ENCODE measurements around the gene CARMIL3. TPM values are rescaled to one million over a fixed set of nuclear protein-coding genes. Genes with fewer than 3 reads are reported as not detected.
A peak's percentile ranks its signal among the peaks of the same experiment; 100 is the strongest.
"Not testable (repeated sequence)": the region's sequence is repeated elsewhere in the genome, so short reads cannot be mapped to it uniquely, and the experiment has no call there.

The CARMIL3 gene
- total RNA-seq, 1 donor from 2014 or later = 0.60 TPM

GRCh38 chr14:24100197-24100981 lies 48.6 kb downstream of the CARMIL3 start:
- Mint-ChIP-seq H3K9me3 (ENCODE audit: low read depth) (no peaks in the 10 kb centered on the region), H3K27ac (ENCODE audit: unreplicated experiment) (no peak overlapping the region), H3K4me1 (ENCODE audit: low read depth) (peaks cover 16% of the 10 kb centered on the region), H3K36me3 (ENCODE audit: low read depth) (peaks cover 34% of the 10 kb centered on the region), H3K4me3 (ENCODE audit: unreplicated experiment) (no peak overlapping the region), H3K27me3 (ENCODE audit: low read depth) (no peaks in the 10 kb centered on the region)
- no peak for DNase-seq (ENCODE audit: low spot score)
- no peak for TF ChIP-seq CTCF (IDR thresholded peaks at IDR 0.05)

GRCh38 chr14:24100982-24101494 lies 49.2 kb downstream of the CARMIL3 start:
- peaks cover 13% of the 10 kb centered on the region for H3K4me1 Mint-ChIP-seq (ENCODE audit: low read depth)
- no peak overlapping the region for H3K4me3 Mint-ChIP-seq (ENCODE audit: unreplicated experiment)
- no peaks in the 10 kb centered on the region for H3K27me3 Mint-ChIP-seq (ENCODE audit: low read depth)
- no peak overlapping the region for H3K27ac Mint-ChIP-seq (ENCODE audit: unreplicated experiment)
- DNase-seq (ENCODE audit: low spot score) = no peak
- no peaks in the 10 kb centered on the region for H3K9me3 Mint-ChIP-seq (ENCODE audit: low read depth)
- no peak for TF ChIP-seq CTCF (IDR thresholded peaks at IDR 0.05)
- H3K36me3 Mint-ChIP-seq (ENCODE audit: low read depth) = peaks cover 30% of the 10 kb centered on the region

- Mint-ChIP-seq H3K36me3 (ENCODE audit: low read depth) (peaks cover 24% of the 10 kb centered on the region), H3K27me3 (ENCODE audit: low read depth) (no peaks in the 10 kb centered on the region), H3K27ac (ENCODE audit: unreplicated experiment) (no peak overlapping the region), H3K4me1 (ENCODE audit: low read depth) (peaks cover 9% of the 10 kb centered on the region), H3K4me3 (ENCODE audit: unreplicated experiment) (no peak overlapping the region), H3K9me3 (ENCODE audit: low read depth) (no peaks in the 10 kb centered on the region)
- TF ChIP-seq CTCF (IDR thresholded peaks at IDR 0.05) = no peak
- DNase-seq (ENCODE audit: low spot score) = no peak
These were observed 50.7 kb downstream of the CARMIL3 start for GRCh38 chr14:24102357-24103048.

GRCh38 chr14:24103451-24103850 lies 51.6 kb downstream of the CARMIL3 start:
- TF ChIP-seq CTCF (IDR thresholded peaks at IDR 0.05) = no peak
- H3K36me3 Mint-ChIP-seq (ENCODE audit: low read depth) = peaks cover 24% of the 10 kb centered on the region
- H3K27ac Mint-ChIP-seq (ENCODE audit: unreplicated experiment) = no peak overlapping the region

GRCh38 chr14:24105609-24106239 lies 53.9 kb downstream of the CARMIL3 start:
- H3K4me1 Mint-ChIP-seq (ENCODE audit: low read depth) = peaks cover 12% of the 10 kb centered on the region
- peaks cover 16% of the 10 kb centered on the region for H3K36me3 Mint-ChIP-seq (ENCODE audit: low read depth)
- not testable (repeated sequence) for H3K27me3 Mint-ChIP-seq (ENCODE audit: low read depth); H3K4me3 Mint-ChIP-seq (ENCODE audit: unreplicated experiment); DNase-seq (ENCODE audit: low spot score); H3K9me3 Mint-ChIP-seq (ENCODE audit: low read depth)
- peak overlapping the region; percentile 19 for H3K27ac Mint-ChIP-seq (ENCODE audit: unreplicated experiment)

More at GRCh38 chr14:24103451-24103850, 51.6 kb downstream of the CARMIL3 start:
- DNase-seq (ENCODE audit: low spot score) = no peak
- no peak overlapping the region for H3K4me3 Mint-ChIP-seq (ENCODE audit: unreplicated experiment)
- peaks cover 9% of the 10 kb centered on the region for H3K4me1 Mint-ChIP-seq (ENCODE audit: low read depth)
- no peaks in the 10 kb centered on the region for H3K9me3 Mint-ChIP-seq (ENCODE audit: low read depth)
- H3K27me3 Mint-ChIP-seq (ENCODE audit: low read depth) = no peaks in the 10 kb centered on the region

All from chondrocyte (in vitro differentiated cells).